Activated gamma-delta T cell (primary cell): ENCODE data around the gene CYTIP.

Source experiments
- DNase-seq: peaks from one replicate; lab custom pipeline; 2025; lab: John Stamatoyannopoulos, UW

CYTIP gene

DNA sequence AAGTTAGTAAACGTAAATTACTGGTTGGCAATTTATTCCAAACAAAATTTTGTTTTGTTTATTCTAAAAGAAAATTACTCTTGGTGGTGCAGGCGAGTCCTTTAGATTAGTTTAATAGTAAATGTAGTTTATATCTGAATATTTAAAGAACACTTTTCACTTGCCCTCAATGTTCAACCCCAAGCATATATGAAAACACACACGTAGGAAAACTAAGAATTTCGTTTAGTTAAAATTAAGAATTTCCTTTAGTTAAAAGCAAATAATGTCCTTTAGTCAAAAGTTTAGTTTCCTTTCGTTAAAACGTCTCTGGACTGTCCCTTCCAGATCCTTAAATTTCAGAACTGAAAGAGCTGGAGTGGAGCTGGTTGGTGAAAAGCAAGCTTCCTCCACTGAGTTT lies 19.1 kb upstream of the CYTIP start:
- no peak for DNase-seq

DNA sequence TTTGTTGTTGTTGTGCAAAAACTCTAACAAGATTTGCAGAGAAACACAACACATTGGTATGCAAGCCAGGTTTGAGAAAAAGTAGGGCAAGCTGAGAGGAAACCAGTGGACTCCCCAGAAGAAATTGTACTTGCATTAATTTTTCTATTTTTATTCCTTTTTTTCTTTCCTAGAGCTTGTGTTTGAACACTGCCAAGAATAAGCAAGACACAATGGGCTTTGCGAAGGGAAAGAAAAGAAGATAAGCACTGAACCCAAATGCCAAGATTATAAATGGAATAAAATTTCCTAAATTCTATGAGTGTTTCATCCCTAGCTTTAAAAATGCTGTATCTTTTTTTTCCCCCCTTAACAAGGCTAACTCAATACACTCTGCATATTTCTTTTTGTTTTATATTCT lies 17.0 kb upstream of the CYTIP start:
- DNase-seq = no peak

DNA sequence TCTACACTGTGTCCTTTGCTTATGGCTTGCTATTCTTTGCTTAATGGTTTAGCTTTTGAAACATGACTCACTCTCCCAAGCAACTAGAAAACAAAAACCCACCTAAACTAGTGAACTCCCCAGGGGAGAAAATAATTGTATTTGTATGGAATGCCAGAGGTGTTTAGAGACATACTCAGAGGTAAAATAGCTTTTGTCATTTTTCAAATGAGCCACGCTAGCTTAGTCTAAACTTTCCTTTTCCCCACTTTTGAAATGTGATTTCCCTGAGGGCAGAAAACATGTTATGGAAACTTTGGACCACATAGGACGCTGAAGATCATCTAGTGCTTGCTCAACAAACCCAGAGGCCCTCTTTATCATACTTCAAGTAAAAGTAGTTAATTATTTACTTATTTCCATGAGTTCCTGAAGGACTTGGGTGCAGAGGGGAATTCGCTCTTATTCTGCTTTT lies 16.5 kb upstream of the CYTIP start:
- DNase-seq = no peak

DNA sequence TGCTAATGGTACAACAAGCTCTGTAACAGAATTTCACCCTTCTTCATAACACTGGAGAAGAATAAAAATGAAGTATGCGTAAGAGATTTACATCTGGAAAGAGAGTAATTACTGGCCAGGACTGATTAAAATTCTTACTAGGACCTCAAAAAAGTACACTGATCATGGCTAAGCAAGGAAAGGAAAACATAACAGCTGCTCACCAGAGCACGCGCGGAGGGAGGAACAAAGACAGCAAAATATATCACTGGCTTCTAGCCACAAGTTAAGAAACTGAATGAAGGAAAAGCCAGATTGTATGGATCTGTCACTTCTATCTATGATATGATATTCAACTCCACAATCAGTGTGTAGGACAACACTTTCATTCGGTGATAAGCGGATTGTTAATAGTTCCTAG lies 15.6 kb upstream of the CYTIP start:
- DNase-seq = no peak

DNA sequence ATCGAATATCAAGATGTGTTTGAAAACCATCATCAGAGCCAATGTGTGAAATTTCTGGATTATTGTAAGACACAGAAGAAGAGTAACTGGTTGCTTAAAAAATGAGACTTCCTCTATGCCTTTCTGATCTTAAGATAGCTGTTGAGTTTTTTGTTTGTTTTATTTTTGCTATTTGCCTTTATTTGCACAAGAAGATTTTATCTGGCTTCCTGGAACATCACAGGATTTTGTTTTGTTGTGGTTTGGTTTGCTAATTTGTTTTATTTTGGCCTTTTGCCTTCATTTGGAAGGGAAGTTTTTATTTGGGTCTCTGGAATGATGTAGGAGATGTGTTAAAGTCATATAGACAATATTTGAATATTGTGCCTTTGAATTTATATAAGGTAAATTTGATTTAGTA lies 3.9 kb upstream of the CYTIP start:
- no peak for DNase-seq

DNA sequence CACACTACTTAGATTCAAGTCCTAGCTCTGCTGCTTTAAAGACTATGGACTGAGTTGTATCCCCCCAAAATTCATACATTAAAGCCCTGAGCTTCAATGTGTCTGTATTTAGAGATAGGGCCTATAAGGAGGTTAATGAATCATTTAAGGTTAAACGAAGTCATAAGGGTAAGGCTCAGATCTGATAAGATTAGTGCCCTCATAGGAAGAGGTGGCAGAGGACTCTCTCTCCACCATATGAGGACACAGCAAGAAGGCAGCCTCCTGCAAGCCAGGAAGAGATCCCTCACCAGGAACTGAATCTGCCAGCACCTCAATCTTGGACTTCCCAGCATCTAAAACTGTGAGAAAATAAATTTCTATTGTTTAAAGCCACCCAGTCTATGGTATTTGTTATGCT lies 3.1 kb upstream of the CYTIP start:
- no peak for DNase-seq

DNA sequence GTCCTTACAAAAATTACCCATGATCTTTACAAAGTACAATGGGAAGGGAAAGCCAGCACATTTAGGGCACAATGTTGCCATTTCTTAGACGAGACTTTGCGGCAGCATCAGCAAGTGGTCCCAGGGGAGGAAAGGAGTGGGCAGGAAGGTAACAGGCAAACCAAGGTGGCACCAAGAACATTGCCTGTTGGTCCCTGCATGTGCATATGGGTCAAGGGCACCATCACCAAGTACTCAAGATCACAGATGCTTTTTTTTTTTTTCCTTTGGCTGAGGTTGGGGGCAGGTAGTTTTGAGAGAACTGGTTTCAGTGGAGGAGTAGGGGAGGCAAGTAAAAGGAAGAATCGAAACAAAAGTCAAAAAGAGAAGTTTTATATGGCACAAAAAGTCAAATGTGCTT lies 752 bp upstream of the CYTIP start:
- no peak for DNase-seq

DNA sequence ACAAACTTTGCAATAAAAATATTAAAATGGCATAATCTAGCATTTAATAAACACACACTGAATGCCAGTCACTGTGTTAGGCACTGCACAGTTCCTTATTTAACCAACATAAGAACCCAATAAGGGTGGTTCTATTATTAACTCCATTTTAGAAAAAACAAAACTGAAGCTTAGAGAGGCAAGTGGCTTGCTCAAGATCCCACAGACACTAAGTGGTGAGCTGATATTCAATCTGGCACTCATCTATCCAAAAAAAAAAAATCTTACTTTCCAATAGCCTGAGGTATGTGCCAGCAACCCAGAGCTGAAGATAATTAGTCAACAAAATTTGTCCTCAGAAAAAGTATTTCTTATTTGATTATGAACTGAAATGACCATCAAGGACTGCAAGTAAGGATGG lies 799 bp downstream of the CYTIP start:
- no peak for DNase-seq

DNA sequence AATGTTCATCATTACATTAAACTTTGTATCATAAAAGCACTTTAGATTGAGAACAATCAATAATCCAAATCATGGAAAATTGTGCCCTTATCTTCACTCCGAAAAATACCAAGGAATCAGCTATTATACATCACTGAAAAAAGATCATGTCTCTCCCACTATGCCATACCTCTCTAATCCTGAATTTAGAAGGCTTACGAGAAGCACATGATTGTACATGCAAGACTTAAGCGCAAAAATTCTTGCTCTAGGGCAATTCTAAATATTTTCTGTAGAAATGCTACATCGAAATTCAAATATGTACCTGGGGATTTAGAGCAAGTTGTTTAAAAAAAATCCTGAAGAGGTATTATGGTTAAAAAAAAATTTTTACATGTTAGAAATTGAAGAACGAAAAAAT lies 1.3 kb downstream of the CYTIP start:
- no peak for DNase-seq

DNA sequence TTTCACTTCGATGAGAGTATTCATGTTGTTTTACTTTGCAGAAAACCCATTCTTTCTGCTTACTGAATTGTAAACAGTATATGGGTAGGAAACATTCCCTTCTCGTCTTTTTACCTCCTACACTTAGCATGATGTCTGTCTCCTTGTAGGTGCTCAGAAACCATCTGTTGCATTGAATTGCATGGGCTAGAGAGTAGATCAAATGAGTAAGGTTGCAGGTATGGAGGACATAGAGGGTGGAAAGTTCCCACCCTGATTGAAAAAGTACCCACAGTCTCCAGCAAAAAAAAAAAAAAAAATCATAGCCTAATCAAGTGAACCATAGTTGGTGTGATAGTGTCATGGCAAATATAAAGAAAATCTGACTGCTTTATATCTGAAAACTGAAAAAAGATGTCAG lies 1.7 kb downstream of the CYTIP start:
- no peak for DNase-seq

DNA sequence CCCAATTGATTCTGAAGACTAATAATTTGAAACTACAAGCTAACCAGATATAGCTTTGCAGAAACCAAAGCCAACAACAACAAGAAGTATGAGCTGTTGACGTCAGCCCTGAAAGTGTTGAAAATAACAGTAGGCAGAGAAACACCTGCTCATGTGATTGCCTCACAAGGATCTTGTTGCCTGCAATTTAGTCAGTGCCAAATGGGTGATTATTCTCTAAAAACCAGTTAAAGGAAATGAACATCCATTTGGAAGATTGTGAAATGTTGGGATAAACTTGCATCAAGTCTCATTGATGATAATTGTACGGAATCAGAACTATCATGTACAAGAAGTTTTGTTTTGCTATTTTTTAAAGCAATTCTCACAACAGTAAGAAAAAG lies 2.8 kb downstream of the CYTIP start:
- no peak for DNase-seq

DNA sequence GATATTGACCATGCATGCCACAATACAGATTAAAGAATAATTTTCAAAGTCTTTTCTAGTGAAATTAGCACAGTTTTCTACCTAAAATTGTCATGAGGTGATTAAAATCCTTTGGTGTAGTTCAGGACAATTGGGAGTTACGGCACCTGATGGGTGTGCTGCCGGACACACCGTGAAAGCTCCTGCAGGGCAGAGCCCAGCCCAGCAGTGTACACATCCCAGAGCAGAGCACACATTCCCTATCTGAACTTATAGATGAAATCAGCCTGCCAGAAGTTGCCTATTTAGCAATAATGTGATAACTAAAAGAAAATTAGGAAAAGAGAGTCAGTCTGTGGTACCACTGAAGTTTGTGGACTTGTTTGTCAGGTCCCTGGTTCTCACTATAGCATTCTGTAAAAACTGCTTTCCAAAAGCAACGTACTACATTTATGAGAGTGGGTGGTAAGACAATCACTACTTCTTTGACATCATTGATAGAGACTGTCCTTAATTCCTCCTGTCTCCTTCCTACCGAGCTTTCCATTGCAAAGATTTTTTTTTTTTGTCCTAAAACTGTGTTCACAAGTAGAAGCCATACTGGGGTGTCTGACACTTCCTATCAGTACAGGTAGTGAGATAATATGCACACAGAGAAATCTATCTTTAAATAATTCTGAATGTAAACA lies 3.4 kb downstream of the CYTIP start:
- DNase-seq = no peak

DNA sequence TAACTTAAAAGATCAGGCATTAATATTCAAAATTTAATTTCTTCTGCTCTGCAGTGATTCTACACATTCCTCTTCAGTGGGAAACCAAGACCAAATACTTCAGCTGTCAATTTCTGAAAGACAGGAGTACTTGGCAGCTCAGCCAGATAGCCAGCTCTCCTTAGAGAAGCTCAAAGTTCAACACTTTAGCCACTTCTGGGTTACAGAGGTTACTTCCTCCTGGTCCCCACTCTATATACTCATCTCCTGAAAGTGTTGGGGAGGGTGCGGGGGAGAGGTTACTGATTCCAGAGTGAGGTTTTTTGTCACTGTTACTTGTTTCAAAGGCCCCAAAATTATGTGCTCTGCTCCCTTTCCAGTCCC lies 4.1 kb downstream of the CYTIP start:
- no peak for DNase-seq

DNA sequence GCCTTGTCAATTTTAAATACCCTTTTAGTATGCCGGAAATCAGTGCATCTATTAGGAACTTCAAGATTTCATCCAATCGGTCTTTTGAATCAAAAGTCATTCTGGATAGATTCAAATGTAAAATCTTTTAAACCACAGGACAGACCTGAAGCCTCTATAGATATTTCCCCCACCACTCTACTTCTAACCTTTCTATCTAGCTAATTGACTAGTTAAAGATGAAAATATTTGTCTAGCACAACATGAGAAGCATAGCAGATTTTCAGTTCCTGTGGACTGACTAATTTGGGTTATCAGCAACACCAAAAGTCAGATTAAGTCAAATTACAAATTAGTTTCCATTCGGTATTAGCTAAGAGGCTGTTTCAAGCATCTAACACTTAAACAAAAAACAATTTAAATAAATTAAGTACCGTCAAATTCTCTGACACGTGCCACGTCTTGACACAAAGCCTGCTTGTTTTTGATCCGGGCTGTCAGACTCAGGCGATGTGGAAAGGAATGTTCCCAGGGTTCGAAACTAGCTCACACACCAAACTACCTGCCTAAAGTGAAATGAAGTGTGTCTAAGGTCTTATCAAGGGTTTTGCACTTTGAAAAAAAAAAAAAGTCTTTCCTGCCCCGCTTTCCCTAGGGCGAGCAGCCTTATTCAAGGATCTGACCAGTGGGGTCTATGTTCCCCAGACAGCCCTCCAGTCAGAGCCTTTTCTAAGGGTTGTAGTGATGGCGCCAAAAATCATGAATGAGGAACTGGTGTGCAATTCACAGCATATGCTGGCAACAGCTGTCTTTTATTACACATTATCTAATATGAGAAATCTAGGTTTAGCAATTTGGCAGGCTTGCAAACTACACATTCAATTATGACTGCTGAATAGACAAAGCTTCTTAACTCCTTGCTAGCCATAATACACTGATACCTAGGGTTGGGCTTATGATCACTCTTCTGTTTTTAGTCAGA lies 4.7 kb downstream of the CYTIP start:
- DNase-seq = no peak

DNA sequence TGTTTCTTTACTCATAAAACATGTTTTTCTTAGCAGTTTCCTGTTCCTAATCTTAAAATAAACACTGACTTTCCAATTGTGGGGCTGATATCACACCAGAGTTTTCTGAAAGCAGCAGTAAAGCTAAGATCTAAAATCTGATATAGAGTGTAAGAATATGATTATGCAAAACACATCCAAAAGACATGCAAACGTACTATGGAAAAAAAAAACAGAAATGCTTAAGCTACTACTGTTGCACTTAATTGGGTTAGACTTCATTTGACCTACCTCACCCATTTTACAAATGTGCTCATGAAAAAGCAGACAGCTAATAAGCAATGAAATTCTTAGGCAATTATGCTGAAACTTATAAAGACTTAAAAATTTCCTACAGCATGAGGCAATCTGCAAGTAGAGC lies 10.5 kb downstream of the CYTIP start:
- no peak for DNase-seq

DNA sequence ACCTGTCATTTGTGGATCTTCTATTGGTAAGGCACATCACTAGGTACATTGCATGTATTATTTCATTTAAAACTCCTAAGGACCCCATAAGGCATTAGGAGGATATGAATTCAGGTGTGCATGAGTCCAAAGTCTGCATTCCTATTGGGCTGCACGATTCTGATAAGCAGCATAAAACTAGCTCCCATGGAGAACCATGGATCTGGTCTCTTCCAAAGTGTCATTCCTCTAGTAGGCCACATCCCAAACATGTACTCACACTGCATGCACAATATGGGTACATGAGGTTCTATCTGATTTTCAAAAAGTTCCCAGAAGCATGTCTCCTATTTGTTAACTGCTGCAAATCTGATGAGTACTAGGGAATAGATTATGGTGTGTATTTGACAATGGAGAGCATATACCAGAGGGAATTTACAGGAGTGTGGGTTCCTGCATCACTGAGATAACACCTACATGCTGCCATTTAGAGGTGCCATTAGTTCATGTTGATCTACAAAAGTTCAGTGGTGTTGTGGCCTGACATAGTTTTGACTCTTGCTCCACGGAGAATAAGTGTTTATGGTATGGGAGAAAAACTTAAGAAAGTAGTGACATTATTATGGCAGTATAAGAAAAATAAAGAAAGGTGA lies 11.3 kb downstream of the CYTIP start:
- no peak for DNase-seq

DNA sequence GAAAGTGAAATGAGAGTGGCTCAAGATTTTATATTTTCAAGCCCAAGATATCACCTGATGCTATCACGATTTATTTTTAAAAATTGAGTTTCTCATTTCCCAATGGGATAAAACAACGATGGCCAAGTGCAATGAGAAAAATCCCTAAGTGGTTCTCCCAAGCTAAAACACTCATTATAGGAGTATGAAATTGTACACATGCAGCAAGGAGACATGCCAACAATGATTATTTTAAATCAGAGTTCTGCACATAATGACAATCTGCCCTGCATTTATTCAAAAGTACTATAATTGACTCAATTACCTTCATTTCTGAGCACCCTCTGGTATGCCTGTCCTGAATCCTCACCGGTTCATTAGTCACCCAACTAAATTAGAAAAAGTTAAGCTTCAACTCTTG lies 12.7 kb downstream of the CYTIP start:
- DNase-seq = no peak

DNA sequence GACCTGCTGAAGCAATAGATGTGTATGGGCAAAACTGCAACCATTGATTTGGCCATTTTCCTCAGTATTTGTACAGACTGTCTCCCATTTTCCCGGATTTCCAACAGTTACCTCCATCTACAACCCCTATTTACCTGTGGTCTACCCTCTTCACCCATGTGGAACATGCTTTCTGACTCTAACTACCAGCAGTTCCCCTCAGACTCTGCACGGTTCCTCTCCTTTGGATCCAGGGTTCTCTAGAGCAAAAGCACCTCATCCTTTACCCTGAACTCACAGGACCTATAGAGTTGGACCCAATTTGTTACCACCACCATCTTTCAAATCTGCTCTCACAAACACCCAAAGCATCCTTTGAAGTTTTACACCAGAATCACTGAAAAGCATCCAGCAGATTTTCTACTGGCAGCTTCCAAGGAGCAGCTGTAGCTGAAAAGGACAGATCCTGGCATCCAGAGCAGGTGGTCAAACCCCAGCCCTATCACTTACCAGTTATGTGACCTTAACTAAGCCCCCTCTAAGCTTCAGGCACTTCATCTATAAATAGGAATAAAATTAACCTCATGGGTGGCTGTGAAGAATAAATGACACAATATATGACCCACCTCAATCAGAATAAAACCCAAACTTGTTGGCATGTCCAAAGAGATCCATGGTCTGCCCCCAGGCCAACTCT lies 15.3 kb downstream of the CYTIP start:
- no peak for DNase-seq

DNA sequence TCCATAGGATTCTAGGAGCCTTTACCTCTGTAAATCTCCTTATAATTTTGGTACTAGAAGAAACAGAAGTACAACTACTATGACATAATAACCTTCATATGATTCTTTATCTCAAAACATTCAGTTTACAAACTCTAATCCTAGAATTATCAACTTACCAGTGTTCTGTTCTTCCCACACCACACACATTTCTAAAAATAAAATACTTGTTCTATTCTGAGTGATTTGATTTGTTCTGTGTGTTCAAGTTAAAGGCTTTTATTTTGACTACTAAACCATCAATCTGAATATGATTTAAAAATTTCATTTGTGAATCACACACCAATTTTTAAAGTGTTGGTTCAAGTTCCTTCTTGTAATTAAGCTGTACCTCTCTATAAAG lies 16.0 kb downstream of the CYTIP start:
- DNase-seq = no peak

DNA sequence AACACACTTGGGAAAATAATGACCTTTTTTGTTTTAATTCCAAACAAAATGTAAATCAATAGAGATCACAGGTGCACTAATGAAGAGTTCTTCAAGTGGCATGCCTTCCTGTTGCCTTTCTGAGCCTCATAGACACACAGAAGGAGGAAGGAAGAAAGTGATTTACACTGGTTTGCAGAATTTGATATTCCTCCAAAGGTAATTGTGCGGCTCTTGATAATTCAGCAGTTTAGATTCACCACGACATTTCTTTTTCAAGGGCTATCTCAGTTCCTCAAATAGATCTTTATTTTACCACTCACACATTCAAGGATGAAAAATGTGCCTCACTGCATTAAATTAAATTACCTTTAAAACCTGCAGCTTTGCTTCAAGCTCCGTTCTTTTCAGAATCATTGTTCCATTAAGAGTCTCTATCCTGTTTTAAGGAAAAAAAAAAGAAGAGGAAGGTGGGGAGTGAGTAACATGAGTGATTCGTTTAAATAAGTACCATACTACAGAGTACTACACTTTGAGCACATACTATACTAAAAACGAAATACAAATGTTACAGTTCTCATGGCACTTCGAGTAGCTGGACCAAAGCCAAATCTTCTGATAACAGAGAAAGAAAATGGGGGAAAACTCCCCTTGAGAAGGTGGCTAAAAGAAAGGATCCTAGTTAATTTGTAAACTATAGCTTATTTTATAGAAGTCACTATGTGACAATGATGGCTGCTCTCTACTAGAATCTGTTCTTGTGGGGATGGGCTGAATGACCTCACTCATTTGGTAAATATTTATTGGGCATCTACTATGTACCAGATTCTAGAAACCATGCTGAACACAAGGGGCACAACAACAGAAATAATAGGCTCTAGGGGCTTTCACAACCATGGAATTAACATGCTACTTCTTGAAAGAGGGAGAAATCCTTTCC lies 16.6 kb downstream of the CYTIP start:
- DNase-seq = no peak

DNA sequence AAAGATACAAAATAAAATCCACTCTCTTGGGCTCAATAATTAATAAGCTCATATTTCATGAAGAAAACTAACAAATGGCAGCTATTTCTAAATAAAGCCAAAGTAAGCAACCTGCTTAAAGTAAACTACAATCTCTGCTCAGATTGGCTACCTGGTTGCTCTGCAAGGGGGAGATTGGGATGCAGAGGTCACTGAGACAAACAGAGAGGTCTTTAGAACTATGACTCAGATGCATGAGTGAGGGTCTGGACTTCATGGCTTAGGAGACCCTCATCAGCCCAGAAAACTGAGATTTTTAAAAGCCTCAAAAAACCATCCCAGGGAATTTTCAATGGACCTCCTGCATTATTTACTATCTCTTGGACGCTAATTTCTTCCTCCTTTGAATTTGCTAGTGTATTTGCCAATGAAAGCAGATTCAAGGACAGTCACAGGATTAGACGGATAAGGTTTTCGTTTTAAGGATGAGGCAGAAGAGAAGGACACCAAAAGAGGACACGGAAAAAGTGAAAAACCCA lies 17.4 kb downstream of the CYTIP start:
- no peak for DNase-seq
